ENCODE measurements around the gene KLHDC3.

Gene KLHDC3

DNA sequence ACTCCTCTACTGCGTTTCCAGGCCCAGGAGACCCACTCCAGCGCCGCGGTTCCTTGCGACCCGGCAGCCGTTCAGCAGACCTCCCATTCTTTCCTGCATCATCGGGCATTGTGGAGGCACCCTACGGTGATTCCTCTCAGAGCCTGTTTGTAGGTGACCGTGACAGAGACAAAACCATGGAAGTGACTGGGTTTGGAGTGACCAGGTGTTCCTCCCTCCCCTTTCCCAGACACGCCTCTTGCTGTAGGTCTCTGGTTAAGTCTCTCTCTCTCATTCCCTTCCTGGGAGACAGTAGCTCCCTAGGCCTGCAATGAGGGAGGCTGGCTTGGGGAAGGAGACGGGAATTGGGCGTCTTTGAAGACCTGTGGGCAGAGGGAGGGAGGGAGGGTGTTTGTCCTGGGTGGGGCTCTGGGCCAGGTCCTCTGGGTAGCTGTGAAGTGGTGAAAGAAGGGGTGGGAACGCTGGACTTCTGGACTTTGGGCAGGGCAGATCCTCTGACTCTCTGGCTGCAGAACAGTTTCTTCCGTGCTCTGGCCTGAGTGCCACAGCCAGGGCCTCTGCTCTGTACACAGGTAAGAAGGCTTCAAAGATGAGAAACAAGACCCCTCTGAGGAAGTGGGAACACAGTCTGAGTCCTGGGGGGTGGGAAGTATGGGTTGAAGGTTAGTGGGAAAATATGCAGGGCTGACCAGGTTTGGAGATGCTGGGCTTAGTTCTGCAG is 46.1 kb downstream of the KLHDC3 start:
- no peak for FAIRE-seq

DNA sequence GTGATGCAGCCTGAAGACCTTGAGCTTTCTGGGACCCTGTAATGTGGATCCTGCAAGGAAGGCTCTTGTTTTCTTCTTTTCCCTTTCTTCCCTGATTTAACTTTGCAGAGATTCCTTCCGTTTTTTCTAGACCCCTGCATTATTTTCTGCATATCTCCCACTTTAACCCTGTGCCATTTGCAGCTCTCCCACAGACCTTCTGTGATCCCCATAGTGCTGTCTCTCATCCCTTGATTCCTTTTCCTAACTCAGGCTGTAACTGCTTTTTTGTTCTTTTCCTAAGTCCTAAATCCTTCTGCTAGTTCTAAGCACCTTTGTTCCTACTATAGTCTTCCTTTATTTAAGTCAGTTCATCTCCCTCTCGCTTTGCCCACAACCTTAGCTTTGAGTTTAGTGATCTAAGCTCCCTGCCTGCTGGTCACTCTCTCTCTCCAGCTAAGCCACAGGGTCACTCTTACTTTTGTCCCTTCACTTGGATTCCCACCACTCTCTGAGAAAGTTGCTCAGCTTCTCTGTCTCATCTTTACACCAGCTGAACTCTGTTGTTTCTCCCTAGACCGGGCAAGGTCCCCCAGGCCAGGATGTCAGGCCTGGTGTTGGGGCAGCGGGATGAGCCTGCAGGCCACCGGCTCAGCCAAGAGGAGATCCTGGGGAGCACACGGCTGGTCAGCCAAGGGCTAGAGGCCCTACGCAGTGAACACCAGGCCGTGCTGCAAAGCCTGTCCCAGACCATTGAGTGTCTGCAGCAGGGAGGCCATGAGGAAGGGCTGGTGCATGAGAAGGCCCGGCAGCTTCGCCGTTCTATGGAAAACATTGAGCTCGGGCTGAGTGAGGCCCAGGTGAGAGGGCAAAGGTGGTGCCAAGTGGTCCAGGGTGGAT is 46.9 kb downstream of the KLHDC3 start:
- FAIRE-seq, result no peak

DNA sequence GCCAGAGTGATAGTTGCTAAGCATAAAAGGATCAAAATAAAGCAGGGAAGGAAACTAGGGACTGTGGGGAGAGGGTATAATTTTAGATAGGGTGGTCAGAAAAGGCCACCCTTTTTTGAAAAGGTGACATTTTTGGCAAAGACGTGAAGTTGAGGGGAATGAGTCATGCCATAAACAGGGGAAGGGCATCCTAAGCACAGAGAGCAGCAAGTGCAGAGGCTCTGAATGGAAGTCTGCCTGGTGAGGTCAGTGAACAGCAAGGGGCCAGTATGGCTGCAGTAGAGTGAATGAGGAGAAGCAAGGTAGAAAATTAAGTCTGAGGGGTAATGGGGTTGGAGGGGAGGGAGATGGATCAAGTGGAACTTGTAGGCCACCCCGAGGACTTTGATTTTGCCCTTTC is 47.8 kb downstream of the KLHDC3 start:
- FAIRE-seq, result no peak

DNA sequence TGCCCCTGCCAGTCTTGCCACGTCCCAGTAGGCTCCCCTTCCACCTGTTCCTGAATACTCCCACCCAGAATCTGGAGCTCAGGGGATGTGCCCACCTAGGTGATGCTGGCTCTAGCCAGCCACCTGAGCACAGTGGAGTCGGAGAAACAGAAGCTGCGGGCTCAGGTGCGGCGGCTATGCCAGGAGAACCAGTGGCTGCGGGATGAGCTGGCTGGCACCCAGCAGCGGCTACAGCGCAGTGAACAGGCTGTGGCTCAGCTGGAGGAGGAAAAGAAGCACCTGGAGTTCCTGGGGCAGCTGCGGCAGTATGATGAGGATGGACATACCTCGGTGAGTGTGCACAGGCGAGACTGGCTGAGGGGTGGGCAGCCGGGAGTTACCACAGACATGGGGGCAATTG is 48.8 kb downstream of the KLHDC3 start:
- no peak for FAIRE-seq

DNA sequence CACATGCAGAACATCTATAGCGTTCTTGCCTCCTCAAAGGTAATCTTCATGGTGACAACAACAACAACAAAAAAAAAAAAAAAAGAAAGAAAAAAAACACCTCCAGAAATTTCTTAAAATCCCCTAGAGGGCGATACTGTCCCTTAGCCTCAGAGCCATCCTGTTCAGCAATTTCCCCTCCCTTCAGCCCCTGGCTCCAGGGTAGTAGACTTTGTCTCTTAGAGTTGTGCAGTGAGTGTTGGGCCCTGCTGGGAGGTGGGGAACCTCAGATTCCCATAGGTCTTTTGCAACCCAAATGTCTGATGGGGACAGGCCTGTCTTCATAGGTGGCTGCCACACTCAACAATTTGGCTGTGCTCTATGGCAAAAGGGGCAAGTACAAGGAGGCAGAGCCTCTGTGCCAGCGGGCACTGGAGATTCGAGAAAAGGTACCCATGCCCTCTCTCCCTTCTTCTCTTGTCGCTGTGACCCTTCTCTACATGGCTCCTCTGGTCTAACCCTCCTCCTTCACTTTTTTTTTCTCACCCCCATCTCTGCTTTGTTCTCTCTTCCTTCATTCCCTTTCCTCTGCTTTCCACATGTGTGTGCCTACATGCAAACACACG is 56.1 kb downstream of the KLHDC3 start:
- peak; percentile 97 for FAIRE-seq
